HG03060 (cell line): Measurements from ENCODE around the gene TUBA1C.
"Not testable (repeated sequence)": the region's sequence is repeated elsewhere in the genome, so short reads cannot be mapped to it uniquely, and the experiment has no call there.

Experiments used
- ATAC-seq: cut with Tn5 transposase; IDR thresholded peaks from one replicate; pipeline ENCODE4 v1.9.1; 2021; ENCODE audit warnings: low read depth, moderate number of reproducible peaks; ENCODE audit not compliant: unreplicated experiment

Gene TUBA1C

GRCh38 chr12:49255456-49255855 is 9.4 kb upstream of the TUBA1C start:
- ATAC-seq: not testable (repeated sequence)

GRCh38 chr12:49255857-49256637 is 8.8 kb upstream of the TUBA1C start:
- ATAC-seq: no peak

DNA sequence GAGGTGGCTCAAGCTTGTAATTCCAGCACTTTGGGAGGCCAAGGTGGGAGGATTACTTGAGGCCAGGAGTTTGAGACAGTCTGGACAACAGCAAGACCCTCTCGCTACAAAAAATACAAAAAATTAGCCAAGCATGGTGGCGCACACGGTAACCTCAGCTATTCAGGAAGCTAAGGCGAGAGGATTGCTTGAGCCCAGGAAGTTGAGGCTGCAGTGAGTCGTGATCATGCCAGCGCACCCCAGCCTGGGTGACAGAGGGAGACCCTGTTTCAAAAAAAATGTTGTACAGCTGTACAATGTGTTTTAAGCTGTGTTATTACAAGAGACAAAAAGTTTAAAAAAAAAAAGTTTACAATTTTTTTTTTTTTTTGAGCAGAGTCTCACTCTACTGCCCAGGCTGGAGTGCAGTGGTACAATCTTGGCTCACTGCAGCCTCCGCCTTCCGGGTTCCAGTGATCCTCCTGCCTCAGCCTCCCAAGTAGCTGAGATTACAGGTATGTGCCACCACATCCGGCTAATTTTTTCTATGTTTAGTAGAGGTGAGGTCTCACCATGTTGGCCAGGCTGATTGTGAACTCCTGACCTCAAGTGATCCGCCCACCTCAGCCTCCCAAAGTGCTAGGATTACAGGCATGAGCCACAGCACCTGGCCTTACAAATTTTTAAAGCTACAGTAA is 7.2 kb upstream of the TUBA1C start:
- ATAC-seq: not testable (repeated sequence)

DNA sequence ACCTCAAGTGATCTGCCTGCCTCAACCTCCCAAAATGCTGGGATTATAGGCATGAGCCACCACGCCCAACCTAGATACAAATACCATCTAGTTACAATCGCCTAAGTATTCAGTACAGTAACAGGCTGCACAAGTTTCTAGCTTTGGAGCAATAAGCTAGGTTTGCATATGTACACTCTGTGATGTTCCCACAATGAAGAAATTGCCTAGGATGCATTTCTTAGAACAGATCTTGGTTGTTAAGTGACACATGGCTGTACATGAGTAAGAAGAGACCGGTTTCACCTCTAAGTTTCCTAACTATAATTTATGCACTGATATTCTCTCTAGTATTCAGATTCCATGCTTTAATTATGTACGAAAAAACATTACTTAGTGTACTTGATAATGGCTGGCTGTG is 5.4 kb upstream of the TUBA1C start:
- ATAC-seq: no peak

DNA sequence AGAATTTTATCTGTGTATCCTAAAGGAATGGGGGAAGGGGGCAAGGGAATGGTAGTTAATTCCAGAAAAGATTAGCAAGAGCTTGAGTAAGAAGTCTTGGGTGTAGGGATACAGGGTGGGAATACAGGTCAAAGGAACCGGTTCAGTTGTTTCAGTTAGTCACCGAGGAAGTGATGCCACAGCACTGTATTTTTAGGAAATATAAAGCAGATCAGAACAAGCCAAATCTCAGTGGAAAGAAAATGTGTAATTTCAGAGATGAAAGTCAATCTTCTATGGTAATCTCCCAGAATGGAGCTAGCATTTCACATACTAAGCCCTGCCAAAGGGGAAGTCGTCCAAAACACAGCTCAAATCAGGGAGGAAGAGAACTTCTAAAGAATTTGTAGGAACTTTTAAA is 4.7 kb upstream of the TUBA1C start:
- no peak for ATAC-seq

DNA sequence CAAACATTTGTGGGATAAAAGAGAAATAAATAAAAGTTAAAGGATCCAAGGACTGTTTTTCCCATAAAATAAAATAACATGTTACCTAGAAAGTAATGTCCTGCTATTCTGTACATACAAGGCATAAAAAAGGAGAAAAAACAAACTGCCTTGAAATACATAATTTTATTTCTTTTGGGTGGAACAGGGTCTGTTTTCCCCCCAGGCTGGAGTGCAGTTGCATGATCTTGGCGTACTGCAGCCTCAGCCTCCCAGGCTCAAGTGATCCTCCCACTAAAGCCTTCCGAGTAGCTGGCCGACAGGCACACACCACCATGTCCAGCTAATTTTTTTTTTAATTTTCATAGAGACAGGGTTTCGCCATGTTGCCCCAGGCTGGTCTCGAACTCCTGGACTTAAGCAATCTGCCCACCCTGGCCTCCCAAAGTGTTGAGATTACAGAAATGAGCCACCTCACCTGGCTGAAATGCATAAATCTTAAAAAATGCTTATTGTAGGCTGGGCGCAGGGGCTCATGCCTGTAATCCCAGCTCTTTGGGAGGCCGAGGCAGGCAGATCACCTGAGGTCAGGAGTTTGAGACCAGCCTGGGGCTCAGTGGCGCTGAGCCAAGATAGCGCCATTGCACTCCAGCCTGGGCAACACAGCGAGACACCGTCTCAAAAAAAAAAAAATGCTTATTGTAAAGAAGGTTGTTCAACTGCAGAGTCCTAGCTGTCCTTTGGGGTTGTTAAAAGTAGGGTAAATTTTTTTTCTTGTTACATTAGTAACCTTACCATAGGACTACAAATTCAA is 4.1 kb upstream of the TUBA1C start:
- no peak for ATAC-seq

GRCh38 chr12:49261721-49262120 is 3.2 kb upstream of the TUBA1C start:
- no peak for ATAC-seq

DNA sequence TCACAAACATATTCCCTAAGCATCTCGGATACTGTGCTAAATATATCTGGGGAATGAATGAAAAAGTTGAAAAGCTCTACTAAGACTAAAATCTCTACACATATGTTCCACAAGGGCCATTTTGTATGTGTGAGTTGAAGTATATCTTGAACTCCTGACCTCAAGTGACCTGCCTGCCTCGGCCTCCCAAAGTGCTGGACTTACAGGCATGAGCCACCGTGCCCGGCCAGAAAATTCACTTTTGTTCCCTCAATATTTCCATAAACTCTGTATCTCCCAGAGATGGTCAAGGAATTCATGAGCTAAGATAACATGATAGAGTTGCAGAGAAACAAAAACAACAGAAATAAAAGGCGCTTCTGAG is 1.5 kb upstream of the TUBA1C start:
- ATAC-seq: no peak

DNA sequence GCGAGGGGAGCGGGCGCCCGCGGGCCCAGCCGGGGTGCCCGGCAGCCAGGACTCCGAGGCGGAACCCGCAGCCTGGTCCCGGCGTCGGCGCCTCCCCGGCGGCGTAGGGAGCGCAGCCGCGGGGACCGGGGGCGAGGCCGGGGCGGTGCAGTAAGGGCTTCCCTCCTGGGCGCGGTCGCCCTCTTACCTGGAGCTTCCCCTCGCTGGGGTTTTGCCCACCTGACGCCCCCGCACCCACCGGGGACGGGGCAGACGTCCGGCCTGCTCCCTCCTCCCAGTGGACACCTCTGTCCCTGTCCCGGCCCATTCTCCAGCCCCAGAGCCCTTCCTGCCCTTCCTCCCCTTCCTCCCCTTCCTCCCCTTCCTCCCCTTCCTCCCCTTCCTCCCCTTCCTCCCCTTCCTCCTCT is 413 bp upstream of the TUBA1C start:
- peak; percentile 4 for ATAC-seq

DNA sequence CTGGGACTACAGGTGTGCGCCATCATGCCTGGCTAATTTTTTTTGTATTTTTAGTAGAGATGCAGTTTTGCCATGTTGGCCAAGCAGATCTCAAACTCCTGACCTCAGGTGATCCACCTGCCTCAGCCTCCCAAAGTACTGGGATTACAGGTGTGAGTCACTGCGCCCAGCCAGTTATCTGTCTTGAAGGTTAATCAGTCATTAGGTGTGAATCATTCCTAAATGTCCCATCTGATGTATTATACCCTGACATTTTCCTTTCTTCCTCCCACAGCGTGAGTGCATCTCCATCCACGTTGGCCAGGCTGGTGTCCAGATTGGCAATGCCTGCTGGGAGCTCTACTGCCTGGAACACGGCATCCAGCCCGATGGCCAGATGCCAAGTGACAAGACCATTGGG is 4.3 kb downstream of the TUBA1C start:
- ATAC-seq: not testable (repeated sequence)

DNA sequence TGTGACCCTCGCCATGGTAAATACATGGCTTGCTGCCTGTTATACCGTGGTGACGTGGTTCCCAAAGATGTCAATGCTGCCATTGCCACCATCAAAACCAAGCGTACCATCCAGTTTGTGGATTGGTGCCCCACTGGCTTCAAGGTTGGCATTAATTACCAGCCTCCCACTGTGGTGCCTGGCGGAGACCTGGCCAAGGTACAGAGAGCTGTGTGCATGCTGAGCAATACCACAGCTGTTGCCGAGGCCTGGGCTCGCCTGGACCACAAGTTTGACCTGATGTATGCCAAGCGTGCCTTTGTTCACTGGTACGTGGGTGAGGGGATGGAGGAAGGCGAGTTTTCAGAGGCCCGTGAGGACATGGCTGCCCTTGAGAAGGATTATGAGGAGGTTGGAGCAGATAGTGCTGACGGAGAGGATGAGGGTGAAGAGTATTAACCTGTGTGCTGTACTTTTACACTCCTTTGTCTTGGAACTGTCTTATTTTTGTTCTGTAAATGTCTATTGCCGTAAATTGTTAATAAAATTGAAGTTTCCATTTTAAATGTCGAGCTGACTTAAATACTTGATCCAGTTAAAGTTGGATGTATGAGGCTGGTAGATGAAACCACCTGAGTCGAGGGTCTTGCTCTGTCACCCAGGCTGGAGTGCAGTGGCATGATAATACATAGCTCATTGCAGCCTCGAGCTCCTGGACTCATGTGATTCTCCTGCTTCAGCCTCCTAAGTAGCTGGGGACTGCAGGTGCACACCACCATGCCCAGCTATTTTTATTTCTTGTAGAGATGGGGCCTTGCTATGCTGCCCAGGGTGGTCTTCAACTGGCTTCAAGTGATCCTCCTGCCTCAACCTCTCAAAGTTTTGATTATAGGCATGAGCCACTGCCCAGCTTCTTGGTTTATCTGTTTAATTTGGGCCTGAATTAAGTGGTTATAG is 8.2 kb downstream of the TUBA1C start:
- no peak for ATAC-seq

DNA sequence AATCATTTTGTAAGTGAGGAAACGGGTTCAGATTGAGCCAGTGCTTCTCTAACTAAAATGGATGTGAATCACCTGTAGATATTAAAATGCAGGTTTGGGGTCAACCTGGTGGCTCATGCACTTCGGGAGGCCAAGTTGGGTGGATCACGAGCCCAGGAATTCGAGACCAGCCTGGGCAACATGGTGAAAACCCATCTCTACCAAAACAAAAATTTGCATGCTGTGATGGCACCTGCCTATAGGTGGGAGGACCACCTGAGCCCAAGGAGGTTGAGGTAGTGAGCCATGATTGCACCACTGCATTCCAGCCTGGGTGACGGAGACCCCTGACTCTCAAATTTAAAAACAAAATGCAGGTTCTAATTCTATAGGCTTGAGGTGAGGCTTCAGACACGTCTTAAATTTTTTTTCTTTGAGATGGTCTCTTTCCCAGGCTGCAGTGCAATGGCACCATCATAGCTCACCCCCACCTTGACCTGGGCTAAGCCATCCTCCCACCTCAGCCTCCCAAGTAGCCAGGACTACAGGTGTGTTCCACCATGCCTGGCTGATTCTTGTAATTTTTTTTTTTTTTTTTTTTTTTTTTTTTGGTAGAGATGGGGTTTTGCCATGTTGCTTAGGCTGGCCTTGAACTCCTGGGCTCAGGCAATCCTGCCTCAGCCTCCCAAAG is 9.0 kb downstream of the TUBA1C start:
- no peak for ATAC-seq

GRCh38 chr12:49274396-49275069 is 9.7 kb downstream of the TUBA1C start:
- ATAC-seq: no peak

GRCh38 chr12:49276304-49277290 is 11.7 kb downstream of the TUBA1C start:
- ATAC-seq: no peak

- ATAC-seq: no peak
Measured at GRCh38 chr12:49277466-49277865, 12.6 kb downstream of the TUBA1C start.

DNA sequence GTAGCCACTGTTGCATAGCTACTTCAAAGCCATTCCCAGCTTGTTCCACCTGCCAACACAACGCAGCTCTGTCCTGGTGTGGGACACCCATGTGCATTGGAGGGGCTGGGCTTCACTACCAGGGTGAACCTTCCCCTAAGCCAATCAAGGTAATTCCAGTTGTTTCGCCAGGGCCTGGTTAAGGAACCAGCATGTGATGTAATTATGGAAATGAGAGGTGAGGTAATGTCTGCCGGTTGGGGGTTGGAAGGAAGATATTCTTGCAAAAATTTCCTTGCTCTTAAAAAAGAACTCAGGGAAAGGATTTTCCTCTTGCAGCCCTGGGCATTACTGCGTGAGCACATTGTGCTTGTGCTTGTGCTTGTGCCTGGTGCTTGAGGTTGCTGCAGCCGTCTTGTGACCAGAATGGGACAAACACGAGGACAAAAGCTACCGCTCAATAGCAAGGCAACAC is 14.9 kb downstream of the TUBA1C start:
- ATAC-seq: no peak

GRCh38 chr12:49280545-49280944 is 15.7 kb downstream of the TUBA1C start:
- ATAC-seq: not testable (repeated sequence)

DNA sequence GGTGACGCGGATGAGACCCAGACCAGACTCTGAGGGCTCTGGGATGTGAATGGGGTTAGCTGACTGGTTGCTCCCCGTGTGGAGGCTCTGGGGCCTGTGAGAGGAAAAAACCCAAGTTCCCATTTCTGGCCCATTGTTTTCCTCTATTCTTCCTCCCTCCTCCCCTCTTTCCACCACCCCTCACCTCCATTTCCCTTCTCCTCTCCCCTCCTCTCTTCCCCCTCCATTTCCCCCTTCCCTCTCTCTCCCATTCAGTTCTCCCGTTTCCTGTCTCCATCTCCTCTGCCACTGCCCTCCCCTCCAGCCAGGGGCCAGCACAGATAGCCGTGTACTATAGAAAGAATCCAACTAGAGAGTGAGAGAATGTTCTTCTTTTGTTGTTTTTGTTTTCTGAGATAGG is 17.4 kb downstream of the TUBA1C start:
- ATAC-seq: no peak
